ENCODE results near the gene ARVCF.
"Not testable (repeated sequence)": the region's sequence is repeated elsewhere in the genome, so short reads cannot be mapped to it uniquely, and the experiment has no call there.

The ARVCF gene

GRCh38 chr22:19940536-19941364, 75.9 kb downstream of the ARVCF start:
- no peak for FAIRE-seq

GRCh38 chr22:19937616-19938473, 78.8 kb downstream of the ARVCF start:
- DNase-seq (ENCODE audit: low spot score) = no peak
- FAIRE-seq = no peak

More at GRCh38 chr22:19940536-19941364, 75.9 kb downstream of the ARVCF start:
- DNase-seq (ENCODE audit: low spot score) = no peak

GRCh38 chr22:19936513-19936912, 80.1 kb downstream of the ARVCF start:
- no peak for DNase-seq (ENCODE audit: low spot score)
- FAIRE-seq = no peak

DNA sequence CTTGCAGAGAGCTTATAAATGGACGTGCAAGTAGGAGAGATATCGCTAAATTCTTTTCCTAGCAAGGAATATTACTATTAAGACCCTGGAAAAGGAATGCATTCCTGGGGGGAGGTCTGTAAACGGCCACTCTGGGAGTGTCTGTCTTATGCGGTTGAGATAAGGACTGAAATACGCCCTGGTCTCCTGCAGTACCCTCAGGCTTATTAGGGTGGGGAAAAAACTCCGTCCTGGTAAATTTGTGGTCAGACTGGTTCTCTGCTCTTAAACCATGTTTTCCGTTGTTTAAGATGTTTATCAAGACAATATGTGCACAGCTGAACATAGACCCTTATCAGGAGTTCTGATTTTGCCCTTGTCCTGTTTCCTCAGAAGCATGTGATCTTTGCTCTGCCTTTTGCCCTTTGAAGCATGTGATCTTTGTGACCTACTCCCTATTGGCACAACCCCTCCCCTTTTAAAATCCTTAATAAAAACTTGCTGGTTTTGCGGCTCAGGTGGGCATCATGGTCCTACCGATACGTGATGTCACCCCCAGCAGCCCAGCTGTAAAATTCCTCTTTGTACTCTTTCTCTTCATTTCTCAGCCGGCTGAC, 81.4 kb downstream of the ARVCF start:
- FAIRE-seq; DNase-seq (ENCODE audit: low spot score): not testable (repeated sequence)

GRCh38 chr22:19933341-19934241, 83.0 kb downstream of the ARVCF start:
- DNase-seq (ENCODE audit: low spot score) (no peak), FAIRE-seq (no peak)

DNA sequence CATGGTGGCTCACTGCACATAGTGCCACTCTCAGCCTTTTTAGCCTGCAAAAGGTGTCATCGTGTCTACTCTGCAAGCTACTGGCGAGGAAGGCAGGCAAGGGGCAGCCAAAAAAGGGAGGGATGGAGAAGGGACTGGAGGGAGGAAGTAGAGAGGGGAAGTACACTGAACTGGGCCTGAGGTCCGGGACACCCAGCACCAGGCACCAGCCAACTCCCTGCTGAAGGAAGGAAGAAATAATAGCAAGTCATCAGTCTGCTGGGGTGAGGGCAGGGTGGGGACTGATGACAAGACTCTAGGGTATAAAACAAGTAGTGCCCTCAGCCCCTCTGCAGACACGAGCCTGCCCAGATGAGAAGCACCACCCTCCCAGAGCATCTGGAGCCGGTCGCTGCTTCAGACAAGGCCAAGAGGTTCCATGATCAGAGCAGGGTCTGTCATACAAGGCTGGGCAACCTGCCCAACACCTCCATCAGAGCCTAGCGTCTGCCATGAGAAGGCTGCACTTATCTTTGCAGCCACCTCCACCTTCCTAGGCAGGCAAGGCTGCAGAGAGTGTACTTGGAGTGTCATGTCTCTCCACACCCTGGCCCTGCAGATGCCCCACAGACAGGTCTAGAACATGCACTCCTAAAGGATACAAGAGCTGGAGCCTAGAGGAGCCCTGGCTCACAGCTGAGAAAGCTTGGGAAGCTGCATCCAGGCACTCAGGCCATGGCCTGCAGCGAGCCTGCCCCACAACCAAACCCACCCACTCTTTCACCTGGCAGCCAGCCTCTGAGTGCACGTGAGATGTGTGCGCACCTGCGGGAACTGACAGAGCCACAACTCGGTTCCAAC, 84.0 kb downstream of the ARVCF start:
- no peak for FAIRE-seq

GRCh38 chr22:19931514-19931913, 85.1 kb downstream of the ARVCF start:
- DNase-seq (ENCODE audit: low spot score) (no peak), FAIRE-seq (no peak)

More for the DNA sequence above, 84.0 kb downstream of the ARVCF start:
- DNase-seq (ENCODE audit: low spot score) = no peak

DNA sequence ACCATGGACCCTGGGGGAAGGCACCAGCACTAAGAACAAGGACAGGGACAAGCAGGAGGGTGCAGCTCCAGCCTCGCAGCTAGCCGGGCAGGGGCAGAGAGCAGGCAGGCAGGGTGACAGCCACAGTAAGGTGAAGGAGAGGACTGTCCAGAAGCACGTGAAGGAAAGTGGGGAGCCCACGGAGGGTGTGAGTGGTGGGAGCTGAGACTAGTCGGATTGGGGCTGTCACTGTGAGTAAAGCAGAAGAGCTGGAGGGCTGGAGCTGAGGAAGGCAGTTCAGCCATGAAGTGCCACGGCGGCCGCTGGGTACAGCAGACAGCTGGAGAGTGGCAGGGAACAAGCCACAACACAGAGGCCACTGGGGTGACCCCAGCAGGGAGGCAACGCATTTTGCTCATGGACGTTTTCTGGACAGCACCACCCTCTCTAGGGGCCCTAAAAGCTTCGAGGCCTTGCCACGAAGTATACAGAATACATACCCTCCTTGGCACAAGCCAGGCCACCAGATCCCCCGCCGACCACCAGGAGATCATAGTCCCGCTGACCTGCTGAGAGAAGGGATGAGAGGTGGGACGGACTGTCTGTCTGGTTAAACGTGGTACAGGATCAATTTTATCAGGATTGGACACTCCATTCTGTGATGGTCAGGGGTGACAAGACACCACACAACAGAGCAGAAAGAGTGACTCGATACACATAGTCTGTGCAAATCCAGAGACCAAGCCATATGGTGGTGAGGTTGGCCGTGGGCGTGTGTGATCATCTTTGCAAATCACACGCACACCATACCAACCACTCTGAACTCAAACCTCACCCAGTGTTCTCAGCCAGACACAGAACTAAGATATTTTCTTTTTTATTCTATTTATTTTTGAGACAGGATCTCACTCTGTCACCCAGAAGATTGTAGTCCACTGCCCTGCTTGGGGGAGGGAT, 85.8 kb downstream of the ARVCF start:
- DNase-seq (ENCODE audit: low spot score) (no peak), FAIRE-seq (no peak)

DNA sequence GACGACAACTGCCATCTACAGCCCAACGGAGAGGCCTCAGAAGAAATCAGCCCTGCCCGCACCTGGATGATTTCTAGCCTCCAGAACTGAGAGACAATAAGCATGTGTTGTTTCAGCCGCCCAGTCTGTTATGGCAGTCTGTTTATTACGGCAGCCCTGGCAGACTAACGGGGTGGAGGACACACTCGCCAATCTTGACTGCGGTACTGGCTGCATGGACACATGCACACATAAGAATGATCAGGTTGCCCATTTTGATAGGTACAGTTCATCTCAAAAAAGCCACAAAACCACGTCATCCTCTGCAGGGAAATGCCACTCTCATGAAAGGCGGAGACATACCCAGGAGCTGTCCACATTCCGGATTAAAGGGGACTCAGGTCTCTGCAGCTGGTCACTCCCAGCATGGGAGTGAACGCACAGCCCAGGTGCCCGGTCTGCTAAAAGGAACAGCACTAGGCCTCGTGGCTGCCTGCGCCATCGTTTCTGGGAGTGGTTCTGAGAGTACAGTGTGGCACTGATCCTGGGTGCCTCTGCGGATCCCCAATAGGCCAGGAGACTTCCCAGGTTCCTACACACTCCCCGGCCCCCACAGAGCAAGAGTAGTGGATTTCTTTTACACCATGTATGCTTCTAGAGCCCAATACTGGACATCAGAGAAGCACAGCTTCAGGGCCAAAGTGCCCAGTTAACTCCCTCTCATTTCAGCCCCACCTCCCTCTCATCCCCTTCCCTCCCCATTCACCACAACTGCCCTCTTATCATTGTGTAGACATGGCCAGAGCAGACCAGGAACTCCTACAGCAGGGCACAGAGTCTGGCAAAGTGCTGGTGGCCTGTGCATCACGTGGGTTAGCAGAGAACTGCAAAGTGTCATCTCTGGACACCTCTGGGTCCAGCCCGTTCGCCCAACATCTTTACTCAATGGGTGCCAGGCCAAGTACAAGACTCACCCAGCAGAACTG, 86.8 kb downstream of the ARVCF start:
- FAIRE-seq (no peak), DNase-seq (ENCODE audit: low spot score) (no peak)

- no peak for DNase-seq (ENCODE audit: low spot score)
- no peak for FAIRE-seq
These were observed 88.4 kb downstream of the ARVCF start for GRCh38 chr22:19928207-19928606.

DNA sequence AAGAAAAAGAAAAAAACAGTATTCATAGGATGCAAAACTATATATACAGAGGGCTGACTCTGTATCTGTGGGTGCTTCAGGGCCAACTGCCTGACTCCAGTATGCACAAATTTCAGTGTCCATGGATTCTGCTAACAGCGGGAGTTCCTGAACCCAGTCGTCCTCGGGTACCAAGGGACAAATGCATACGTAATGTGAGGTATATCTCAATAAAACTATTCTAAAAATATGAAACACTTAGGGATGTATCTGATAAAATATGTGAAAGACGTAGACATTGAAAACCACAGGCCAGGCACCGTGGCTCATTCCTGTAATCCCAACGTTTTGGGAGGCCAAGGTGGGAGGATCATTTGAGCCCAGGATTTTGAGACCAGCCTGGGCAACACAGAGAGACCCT, 88.9 kb downstream of the ARVCF start:
- FAIRE-seq (no peak), DNase-seq (ENCODE audit: low spot score) (no peak)

DNA sequence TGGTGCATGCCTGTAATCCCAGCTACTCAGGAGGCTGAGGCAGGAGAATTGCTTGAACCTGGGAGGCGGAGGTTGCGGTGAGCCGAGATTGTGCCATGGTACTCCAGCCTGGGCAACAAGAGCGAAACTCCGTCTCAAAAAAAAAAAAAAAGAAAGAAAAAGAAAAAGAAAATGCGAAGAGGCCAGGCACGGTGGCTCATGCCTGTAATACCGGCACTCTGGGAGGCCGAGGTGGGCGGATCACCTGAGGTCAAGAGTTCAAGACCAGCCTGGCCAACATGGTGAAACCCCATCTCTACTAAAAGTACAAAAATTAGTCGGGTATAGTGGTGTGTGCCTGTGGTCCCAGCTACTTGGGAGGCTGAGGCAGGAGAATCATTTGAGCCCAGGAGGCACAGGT, 90.6 kb downstream of the ARVCF start:
- not testable (repeated sequence) for DNase-seq (ENCODE audit: low spot score); FAIRE-seq

- no peak for FAIRE-seq
- DNase-seq (ENCODE audit: low spot score) = no peak
These were observed 92.6 kb downstream of the ARVCF start for GRCh38 chr22:19923914-19924513.

GRCh38 chr22:19921544-19922081, 95.0 kb downstream of the ARVCF start:
- no peak for FAIRE-seq
- DNase-seq (ENCODE audit: low spot score) = no peak

All from RCC 7860 (cell line).